IMR-90 (cell line): ENCODE results near the gene HOXD3. TPM values are rescaled to one million over a fixed set of nuclear protein-coding genes. Genes with fewer than 3 reads are reported as not detected.

Experiments
- ATAC-seq: fragments of 200-7000 bp; cut with Tn5 transposase; 2 replicates; pipeline ENCODE4 v1.9.1; 2020; ENCODE audit warnings: low read depth, mild to moderate bottlenecking, moderate library complexity
- BruUV-seq: library from RNA; stranded (reverse); fragments of 400-500 nt; replicated peaks from 2 replicates; lab custom pipeline; 2021; lab: Mats Ljungman, UMichigan
- CTCF ChIA-PET: fragments of 300-600 bp; formaldehyde crosslinking; extraction: SDS; loops from one replicate; lab custom pipeline; 2021; ENCODE audit warnings: antibody characterized with exemption; lab: Yijun Ruan, JAX
- POLR2A ChIA-PET: fragments of 300-600 bp; sonication (Branson Sonifier 250); formaldehyde crosslinking; loops from one replicate; lab custom pipeline; 2022; ENCODE audit warnings: antibody characterized with exemption; ENCODE audit not compliant: unreplicated experiment; lab: Charles Lee
- DNase-seq: peaks from one replicate; pipeline ENCODE4 v3.0.0; 2013
- H2AFZ ChIP-seq: replicated peaks from 2 replicates; pipeline ENCODE3; 2013; ENCODE audit warnings: low read length, mild to moderate bottlenecking; ENCODE audit not compliant: poor library complexity
- H2AK5ac ChIP-seq: 2 replicates; pipeline ENCODE4 v1.6.1; 2013; ENCODE audit warnings: low read depth, low read length, inconsistent platforms
- H2AK9ac ChIP-seq: replicated peaks from 2 replicates; pipeline ENCODE3; 2013; ENCODE audit warnings: mild to moderate bottlenecking, low read depth, low read length, moderate library complexity; ENCODE audit not compliant: poor library complexity
- H2BK120ac ChIP-seq: 2 replicates; pipeline ENCODE4 v1.6.1; 2013; ENCODE audit warnings: low read depth, low read length, inconsistent platforms
- H2BK15ac ChIP-seq: 3 replicates; pipeline ENCODE4 v1.6.1; 2013; ENCODE audit warnings: low read depth, low read length, inconsistent platforms
- H2BK20ac ChIP-seq: 2 replicates; pipeline ENCODE4 v1.6.1; 2013; ENCODE audit warnings: low read depth, mild to moderate bottlenecking, inconsistent platforms, low read length, moderate library complexity
- H2BK5ac ChIP-seq: 2 replicates; pipeline ENCODE4 v1.6.1; 2013; ENCODE audit warnings: mild to moderate bottlenecking, low read depth, low read length, inconsistent platforms; ENCODE audit not compliant: poor library complexity, severe bottlenecking
- H3K14ac ChIP-seq: replicated peaks from 2 replicates; pipeline ENCODE4 v1.6.1; 2013; ENCODE audit warnings: low read depth, low read length, inconsistent platforms
- H3K18ac ChIP-seq: 2 replicates; pipeline ENCODE4 v1.6.1; 2013; ENCODE audit warnings: low read depth, low read length, control low read depth
- H3K23ac ChIP-seq: 2 replicates; pipeline ENCODE4 v1.6.1; 2013; ENCODE audit warnings: low read depth, low read length, inconsistent platforms
- H3K27ac ChIP-seq: 2 replicates; pipeline ENCODE4 v1.5.1; 2013; ENCODE audit warnings: mild to moderate bottlenecking, control low read depth, low read length; ENCODE audit not compliant: insufficient read depth
- H3K27me3 ChIP-seq: 2 replicates; pipeline ENCODE4 v1.6.1; 2013; ENCODE audit warnings: low read length; ENCODE audit not compliant: control insufficient read depth, insufficient read depth
- H3K36me3 ChIP-seq: 2 replicates; pipeline ENCODE4 v1.6.1; 2013; ENCODE audit warnings: low read length, mixed read lengths; ENCODE audit not compliant: control insufficient read depth, insufficient read depth
- H3K4ac ChIP-seq: 2 replicates; pipeline ENCODE4 v1.6.1; 2013; ENCODE audit warnings: low read depth, low read length, inconsistent platforms
- H3K4me1 ChIP-seq: 2 replicates; pipeline ENCODE4 v1.6.1; 2013; ENCODE audit warnings: low read length, mixed read lengths; ENCODE audit not compliant: control insufficient read depth, insufficient read depth
- H3K4me2 ChIP-seq: 2 replicates; pipeline ENCODE4 v1.6.1; 2013; ENCODE audit warnings: low read depth, mild to moderate bottlenecking, control low read depth, low read length, moderate library complexity
- H3K4me3 ChIP-seq: 2 replicates; pipeline ENCODE4 v1.5.1; 2013; ENCODE audit warnings: low read depth, mild to moderate bottlenecking, control low read depth, low read length, moderate library complexity; ENCODE audit not compliant: insufficient read depth
- H3K56ac ChIP-seq: 2 replicates; pipeline ENCODE4 v1.6.1; 2013; ENCODE audit warnings: low read length, inconsistent platforms; ENCODE audit not compliant: insufficient read depth; ENCODE audit errors: extremely low read depth
- H3K79me1 ChIP-seq, 2 experiments: 2 replicates each; pipeline ENCODE4 v1.6.1; 2013; ENCODE audit warnings: low read length in 2 of 2, inconsistent platforms in 1 of 2, low read depth in 1 of 2
- H3K9ac ChIP-seq: 2 replicates; pipeline ENCODE4 v1.6.1; 2013; ENCODE audit warnings: low read depth, low read length, control low read depth
- H3K9me1 ChIP-seq: 2 replicates; pipeline ENCODE4 v1.6.1; 2013; ENCODE audit warnings: low read length, inconsistent platforms; ENCODE audit not compliant: insufficient read depth
- H3K9me3 ChIP-seq: 2 replicates; pipeline ENCODE4 v1.6.1; 2013; ENCODE audit warnings: low read length; ENCODE audit not compliant: control insufficient read depth, insufficient read depth
- H4K20me1 ChIP-seq: 2 replicates; pipeline ENCODE4 v1.6.1; 2013; ENCODE audit warnings: low read length, inconsistent platforms; ENCODE audit not compliant: insufficient read depth
- H4K5ac ChIP-seq: 2 replicates; pipeline ENCODE4 v1.6.1; 2013; ENCODE audit warnings: mild to moderate bottlenecking, low read depth, low read length, control low read depth
- H4K8ac ChIP-seq, 2 experiments: 2 replicates each; pipeline ENCODE4 v1.6.1; 2013; ENCODE audit warnings: low read depth in 2 of 2, low read length in 2 of 2, control low read depth in 1 of 2, inconsistent platforms in 1 of 2
- H4K91ac ChIP-seq: 2 replicates; pipeline ENCODE4 v1.6.1; 2013; ENCODE audit warnings: low read depth, low read length, inconsistent platforms; ENCODE audit not compliant: insufficient read depth
- MAFK ChIP-seq: IDR thresholded peaks from 2 replicates; pipeline ENCODE4 v1.6.1; 2012; ENCODE audit warnings: low read depth, low read length, improper control_type of control experiment
- MAZ ChIP-seq: IDR thresholded peaks from 2 replicates; pipeline ENCODE4 v1.6.1; 2012; ENCODE audit warnings: low read depth, mild to moderate bottlenecking, low read length, improper control_type of control experiment, moderate library complexity, borderline replicate concordance
- POLR2A ChIP-seq: IDR thresholded peaks from 2 replicates; pipeline ENCODE4 v1.6.1; 2012; ENCODE audit warnings: mild to moderate bottlenecking, low read depth, low read length
- RCOR1 ChIP-seq: IDR thresholded peaks from 2 replicates; pipeline ENCODE4 v1.6.1; 2012; ENCODE audit warnings: mild to moderate bottlenecking, low read length, improper control_type of control experiment; ENCODE audit not compliant: insufficient replicate concordance
- RFX5 ChIP-seq: IDR thresholded peaks from 2 replicates; pipeline ENCODE4 v1.8.0; 2012; ENCODE audit warnings: low read depth, mild to moderate bottlenecking, low read length, moderate library complexity
- SMC3 ChIP-seq: fragments of 150-350 bp; IDR thresholded peaks from 2 replicates; pipeline ENCODE4 v1.6.1; 2016; ENCODE audit warnings: low read depth, mild to moderate bottlenecking, antibody characterized with exemption, low read length, moderate library complexity
- WGBS, 2 experiments: methylation state at CpG; one replicate each; pipeline versions ENCODE4 v1.1.5 to v1.1.7; 2013; ENCODE audit warnings: missing lambda C conversion rate in 2 of 2; ENCODE audit not compliant: insufficient read length in 1 of 2; ENCODE audit errors: extremely low coverage in 2 of 2; 5-methylcytosine and 5-hydroxymethylcytosine counted together
- dilution Hi-C: fragments of 300-500 bp; cut with HindIII; formaldehyde crosslinking; loops from one replicate; pipeline ENCODE4 v1.14.3; 2018; ENCODE audit warnings: low sequenced_read_pairs; ENCODE audit not compliant: unreplicated experiment
- in situ Hi-C: fragments of 300-500 bp; cut with MboI; formaldehyde crosslinking; loops from 3 replicates; pipeline ENCODE4 v1.14.3; 2019; ENCODE audit warnings: low sequenced_read_pairs, inconsistent platforms, mixed read lengths
- intact Hi-C: fragments of 100-400 bp; cut with micrococcal nuclease; formaldehyde crosslinking; loops from 2 replicates; pipeline ENCODE4 v1.10.0; 2022
- polyA plus RNA-seq, 3 experiments: library from polyadenylated mRNA; depleted of rRNA; stranded (reverse); fragments of >200 nt; gene quantifications; 2 replicates each; pipeline ENCODE4 v1.2.3, GENCODE V29; 2012; ENCODE audit warnings: low replicate concordance in 1 of 3
- total RNA-seq: library from RNA; depleted of rRNA; stranded (reverse); fragments of >200 nt; gene quantifications from 2 replicates; pipeline ENCODE4 v1.2.3, GENCODE V29; 2012
- TF ChIP-seq, protein P1 (sequence below): conservative IDR thresholded peaks from 2 replicates; pipeline ENCODE4 v1.5.1; 2012; ENCODE audit warnings: mild to moderate bottlenecking, low read depth, low read length, improper control_type of control experiment

Gene HOXD3
- total and polyA plus RNA-seq, 2 of the 4 experiments (the other 2 are of a cell fraction): not detected

DNA sequence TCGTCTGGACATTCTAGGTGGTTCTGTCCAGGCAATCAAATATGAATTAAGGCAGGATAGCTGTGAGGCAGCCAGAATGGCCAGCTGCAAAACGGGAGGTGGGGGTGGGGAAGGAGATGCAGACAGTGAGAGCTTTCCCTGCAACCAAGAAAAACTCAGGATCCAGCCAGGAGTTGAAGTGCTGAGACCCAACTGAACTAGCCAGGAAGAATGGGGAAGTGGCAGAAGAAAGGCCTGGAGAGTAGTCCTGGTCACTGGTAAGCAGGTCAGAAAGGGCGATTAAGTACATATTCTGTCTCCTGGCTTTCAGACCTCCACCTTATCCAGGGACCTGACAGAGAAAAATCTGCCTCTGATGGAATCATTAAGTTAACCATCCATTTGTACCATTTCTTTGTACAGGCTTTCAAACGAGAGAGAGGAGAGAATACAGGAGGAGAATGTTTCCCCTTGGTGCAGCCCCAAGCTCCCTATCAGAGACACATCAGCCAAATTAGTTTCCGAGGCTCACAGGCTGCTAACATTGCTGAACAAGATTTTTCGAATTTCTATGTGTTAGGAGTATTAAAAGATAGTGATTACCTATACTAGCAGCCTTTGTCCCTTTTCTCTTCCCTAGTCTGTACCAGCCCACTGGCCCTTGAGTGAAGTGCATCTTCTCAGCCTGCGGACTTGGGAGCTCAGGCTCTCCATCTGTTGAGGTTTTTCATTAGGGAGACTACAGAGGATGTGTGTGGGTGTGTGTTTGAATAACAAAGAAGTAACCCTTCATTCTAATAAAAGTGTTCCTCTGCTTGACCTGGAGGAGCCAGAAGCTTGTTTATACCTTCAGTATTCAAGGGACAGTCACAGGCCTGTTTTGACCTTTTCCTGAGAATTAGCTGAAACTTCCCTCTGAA is 18.9 kb downstream of the HOXD3 start:
- POLR2A ChIA-PET: no interaction called here
- no peak for TF ChIP-seq POLR2A
- TF ChIP-seq, protein P1, sequence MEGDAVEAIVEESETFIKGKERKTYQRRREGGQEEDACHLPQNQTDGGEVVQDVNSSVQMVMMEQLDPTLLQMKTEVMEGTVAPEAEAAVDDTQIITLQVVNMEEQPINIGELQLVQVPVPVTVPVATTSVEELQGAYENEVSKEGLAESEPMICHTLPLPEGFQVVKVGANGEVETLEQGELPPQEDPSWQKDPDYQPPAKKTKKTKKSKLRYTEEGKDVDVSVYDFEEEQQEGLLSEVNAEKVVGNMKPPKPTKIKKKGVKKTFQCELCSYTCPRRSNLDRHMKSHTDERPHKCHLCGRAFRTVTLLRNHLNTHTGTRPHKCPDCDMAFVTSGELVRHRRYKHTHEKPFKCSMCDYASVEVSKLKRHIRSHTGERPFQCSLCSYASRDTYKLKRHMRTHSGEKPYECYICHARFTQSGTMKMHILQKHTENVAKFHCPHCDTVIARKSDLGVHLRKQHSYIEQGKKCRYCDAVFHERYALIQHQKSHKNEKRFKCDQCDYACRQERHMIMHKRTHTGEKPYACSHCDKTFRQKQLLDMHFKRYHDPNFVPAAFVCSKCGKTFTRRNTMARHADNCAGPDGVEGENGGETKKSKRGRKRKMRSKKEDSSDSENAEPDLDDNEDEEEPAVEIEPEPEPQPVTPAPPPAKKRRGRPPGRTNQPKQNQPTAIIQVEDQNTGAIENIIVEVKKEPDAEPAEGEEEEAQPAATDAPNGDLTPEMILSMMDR: no peak
- no peak for TF ChIP-seq MAZ
- TF ChIP-seq SMC3: no peak
- no peak for TF ChIP-seq RFX5
- no peak for TF ChIP-seq MAFK
- no peak for TF ChIP-seq RCOR1
- no peak overlapping the region for H3K27ac ChIP-seq
- intact Hi-C loops: no loop called here
- in situ Hi-C loops: no loop called here
- ATAC-seq (no peak), DNase-seq (no peak)
- H2BK120ac ChIP-seq: no peak overlapping the region
- peaks cover 90% of the 10 kb centered on the region for H3K27me3 ChIP-seq
- no peaks in the 10 kb centered on the region for H3K36me3 ChIP-seq
- no peak overlapping the region for H3K4ac ChIP-seq
- no peak overlapping the region for H4K91ac ChIP-seq
- no peak overlapping the region for H3K9ac ChIP-seq
- H3K4me1 ChIP-seq: no peaks in the 10 kb centered on the region
- CTCF ChIA-PET: interaction anchor here (1.2 kb wide), 1 partner anchor 11 kb away, joined by 3 read pairs; no protein-coding TSS in a partner anchor
- WGBS, 2 experiments: no CpG with 5 or more reads among the region's 7 CpGs
- H3K23ac ChIP-seq: no peak overlapping the region
- H2BK15ac ChIP-seq: no peak overlapping the region
- H2AK5ac ChIP-seq: no peak overlapping the region
- H2BK20ac ChIP-seq: no peak overlapping the region
- no peak overlapping the region for H4K8ac ChIP-seq
- H3K9me3 ChIP-seq: peaks cover 10% of the 10 kb centered on the region
- BruUV-seq: no TSS peak
- no peak overlapping the region for H2AFZ ChIP-seq
- no peak overlapping the region for H3K14ac ChIP-seq
- no peak overlapping the region for H2BK5ac ChIP-seq
- no peaks in the 10 kb centered on the region for H4K20me1 ChIP-seq
- no peak overlapping the region for H3K4me3 ChIP-seq
- H3K9me1 ChIP-seq: no peaks in the 10 kb centered on the region
- H2AK9ac ChIP-seq: no peak overlapping the region
- no peak overlapping the region for H4K5ac ChIP-seq
- dilution Hi-C loops: no loop called here
- no peaks in the 10 kb centered on the region for H3K79me1 ChIP-seq
- no peak overlapping the region for H3K18ac ChIP-seq
- no peak overlapping the region for H3K56ac ChIP-seq
- no peak overlapping the region for H3K4me2 ChIP-seq
